Choroid plexus epithelial cell (primary cell): ENCODE data around the gene HMG20B.
"Not testable (repeated sequence)": the region's sequence is repeated elsewhere in the genome, so short reads cannot be mapped to it uniquely, and the experiment has no call there.

Experiments used
- DNase-seq: peaks from one replicate; pipeline ENCODE4 v3.0.0-alpha.2; 2010; ENCODE audit warnings: low read depth
- H3K4me3 ChIP-seq: 2 replicates; pipeline ENCODE4 v1.5.1; 2011; ENCODE audit warnings: low read depth, mild to moderate bottlenecking, control low read depth, low read length, moderate library complexity
- TF ChIP-seq, protein P1 (sequence below): conservative IDR thresholded peaks from 2 replicates; pipeline ENCODE4 v1.5.1; 2011; ENCODE audit warnings: low read depth, mild to moderate bottlenecking, control low read depth, inconsistent platforms, low read length, moderate library complexity

HMG20B gene

GRCh38 chr19:3576696-3577443 is 4.1 kb downstream of the HMG20B start:
- TF ChIP-seq, protein P1, sequence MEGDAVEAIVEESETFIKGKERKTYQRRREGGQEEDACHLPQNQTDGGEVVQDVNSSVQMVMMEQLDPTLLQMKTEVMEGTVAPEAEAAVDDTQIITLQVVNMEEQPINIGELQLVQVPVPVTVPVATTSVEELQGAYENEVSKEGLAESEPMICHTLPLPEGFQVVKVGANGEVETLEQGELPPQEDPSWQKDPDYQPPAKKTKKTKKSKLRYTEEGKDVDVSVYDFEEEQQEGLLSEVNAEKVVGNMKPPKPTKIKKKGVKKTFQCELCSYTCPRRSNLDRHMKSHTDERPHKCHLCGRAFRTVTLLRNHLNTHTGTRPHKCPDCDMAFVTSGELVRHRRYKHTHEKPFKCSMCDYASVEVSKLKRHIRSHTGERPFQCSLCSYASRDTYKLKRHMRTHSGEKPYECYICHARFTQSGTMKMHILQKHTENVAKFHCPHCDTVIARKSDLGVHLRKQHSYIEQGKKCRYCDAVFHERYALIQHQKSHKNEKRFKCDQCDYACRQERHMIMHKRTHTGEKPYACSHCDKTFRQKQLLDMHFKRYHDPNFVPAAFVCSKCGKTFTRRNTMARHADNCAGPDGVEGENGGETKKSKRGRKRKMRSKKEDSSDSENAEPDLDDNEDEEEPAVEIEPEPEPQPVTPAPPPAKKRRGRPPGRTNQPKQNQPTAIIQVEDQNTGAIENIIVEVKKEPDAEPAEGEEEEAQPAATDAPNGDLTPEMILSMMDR = no peak
- H3K4me3 ChIP-seq = peak overlapping the region; percentile 35
- peak; percentile 69 for DNase-seq

DNA sequence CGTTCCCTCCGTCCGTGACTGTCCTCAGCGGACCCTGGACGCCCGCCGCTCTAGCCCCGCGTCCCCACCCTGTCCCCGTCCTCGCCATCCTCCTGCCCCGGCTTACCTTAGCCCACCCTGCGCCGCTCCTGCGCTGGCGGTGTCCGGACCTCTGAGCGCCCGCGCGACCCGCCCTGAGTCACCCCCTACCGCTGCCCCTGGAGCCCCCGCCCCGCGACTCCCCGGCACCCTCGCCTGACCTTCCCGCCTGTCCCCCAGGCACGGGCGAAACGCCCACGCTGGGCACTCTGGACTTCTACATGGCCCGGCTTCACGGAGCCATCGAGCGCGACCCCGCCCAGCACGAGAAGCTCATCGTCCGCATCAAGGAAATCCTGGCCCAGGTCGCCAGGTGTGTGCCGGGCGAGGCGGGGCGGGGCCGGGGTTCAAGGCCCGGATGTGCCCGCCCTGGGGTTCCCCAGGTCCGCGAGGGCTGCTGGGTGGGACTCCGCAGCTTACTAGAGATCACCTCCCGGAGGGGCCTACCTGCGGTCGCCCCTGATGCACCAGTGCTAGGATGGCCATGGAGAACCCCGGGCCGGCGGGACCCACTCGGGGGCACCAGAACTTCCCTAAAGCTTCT is 5.1 kb downstream of the HMG20B start:
- H3K4me3 ChIP-seq = no peak overlapping the region
- DNase-seq = no peak
- TF ChIP-seq, protein P1 = no peak

DNA sequence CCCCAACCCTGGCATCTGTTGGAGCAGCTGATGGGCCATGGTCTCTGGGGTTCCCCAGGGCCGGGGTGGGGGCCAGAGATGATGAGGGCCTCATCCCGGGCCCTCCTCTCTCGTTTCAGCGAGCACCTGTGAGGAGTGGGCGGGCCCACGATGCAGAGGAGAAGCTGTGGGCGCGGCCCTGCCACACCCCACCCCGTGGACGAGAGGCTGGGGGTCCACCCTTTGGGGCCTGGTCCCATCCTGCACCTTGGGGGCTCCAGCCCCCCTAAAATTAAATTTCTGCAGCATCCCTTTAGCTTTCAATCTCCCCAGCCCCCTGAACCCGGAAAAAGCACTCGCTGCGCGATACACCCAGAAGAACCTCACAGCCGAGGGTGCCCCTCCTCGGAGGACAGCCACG is 5.6 kb downstream of the HMG20B start:
- no peak overlapping the region for H3K4me3 ChIP-seq
- no peak for DNase-seq
- TF ChIP-seq, protein P1 = no peak

DNA sequence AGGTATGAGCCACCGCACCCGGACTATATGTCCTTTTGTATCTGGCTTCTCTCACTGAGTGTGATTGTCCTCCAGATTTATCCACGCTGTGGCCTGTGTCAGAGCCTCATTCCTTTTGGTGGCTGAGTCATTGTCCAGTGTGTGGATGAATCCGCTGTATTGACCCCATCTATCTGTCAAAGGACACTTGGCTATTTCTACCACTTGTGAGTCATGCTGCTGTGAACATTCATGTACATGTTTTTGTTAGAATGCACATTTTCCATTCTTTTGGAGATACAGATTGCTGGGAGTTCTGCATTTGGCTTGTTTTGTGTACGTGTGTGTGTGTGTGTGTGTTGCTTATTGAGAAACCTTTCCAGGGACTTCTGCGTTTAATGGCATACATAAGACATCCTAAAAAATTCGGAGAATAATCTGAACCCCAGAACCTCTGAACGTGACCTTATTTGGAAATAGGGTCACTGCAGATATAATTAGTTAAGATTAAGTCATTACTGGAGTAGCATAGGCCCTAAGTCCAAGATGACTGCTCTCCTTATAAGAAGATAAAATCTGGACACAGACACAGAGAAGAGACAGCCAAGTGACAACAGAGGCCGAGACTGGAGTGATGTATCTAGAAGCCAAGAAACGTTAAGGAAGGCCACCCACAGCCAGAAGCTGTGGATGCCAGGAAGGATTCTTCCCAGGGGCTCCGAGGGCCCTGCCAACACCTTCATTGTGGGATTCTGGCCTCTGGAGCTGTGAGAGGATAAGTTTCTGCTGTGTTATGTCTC is 7.6 kb downstream of the HMG20B start:
- TF ChIP-seq, protein P1 = no peak
- DNase-seq = peak; percentile 95

GRCh38 chr19:3581792-3582191 is 9.0 kb downstream of the HMG20B start:
- not testable (repeated sequence) for H3K4me3 ChIP-seq, DNase-seq

More for the DNA sequence above, 7.6 kb downstream of the HMG20B start:
- H3K4me3 ChIP-seq = no peak overlapping the region

GRCh38 chr19:3584036-3584802 is 11.5 kb downstream of the HMG20B start:
- DNase-seq, H3K4me3 ChIP-seq: not testable (repeated sequence)

DNA sequence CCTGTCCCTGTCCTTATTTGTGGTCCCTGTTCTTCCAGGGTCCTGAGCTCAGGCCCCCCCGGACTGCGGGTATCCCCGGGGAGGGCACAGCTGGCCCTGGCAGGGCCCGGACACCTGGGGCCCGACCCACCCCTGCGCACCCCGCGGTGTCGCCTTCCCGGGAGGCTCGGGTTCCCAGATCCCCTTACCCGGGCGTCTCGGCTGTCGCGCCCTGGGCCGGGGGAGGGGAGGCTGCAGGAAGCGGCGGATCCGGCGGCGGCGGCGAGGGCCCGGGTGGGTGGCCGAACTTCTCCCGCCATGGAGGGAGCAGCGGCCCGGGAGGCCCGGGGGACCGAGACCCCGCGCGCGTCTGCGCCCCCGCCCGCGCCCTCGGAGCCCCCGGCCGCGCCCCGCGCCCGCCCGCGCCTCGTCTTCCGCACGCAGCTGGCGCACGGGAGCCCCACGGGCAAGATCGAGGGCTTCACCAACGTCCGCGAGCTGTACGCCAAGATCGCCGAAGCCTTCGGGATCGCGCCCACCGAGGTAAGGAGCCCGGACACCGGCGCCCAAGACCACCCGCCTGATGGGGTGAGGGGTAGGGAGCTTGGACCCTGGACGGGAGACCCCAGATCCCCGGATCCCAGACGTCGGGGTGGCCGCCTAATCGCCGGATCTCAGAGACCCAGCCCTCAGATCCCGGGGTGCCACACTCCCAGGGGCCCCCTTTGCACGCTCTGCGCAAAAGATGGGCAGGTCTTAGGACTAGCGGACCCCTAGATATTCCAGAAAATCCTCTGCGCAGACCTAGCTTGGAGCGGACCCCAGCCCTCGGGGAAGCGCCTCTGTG is 12.8 kb downstream of the HMG20B start, which contains the start of gene GIPC3:
TSS of gene GIPC3 (plus strand) at position 178 of the 826 bp plus-strand sequence. CDS start at position 298, 120 bp downstream.
- peak within 1 kb of the TSS; percentile 38 for H3K4me3 ChIP-seq
- DNase-seq = no peak
- TF ChIP-seq, protein P1 = no peak
